HEK293 (cell line): ENCODE measurements around the gene FAM234B.

Experiments
- CTCF ChIA-PET: fragments of 350-600 bp; formaldehyde crosslinking; extraction: SDS; loops from one replicate; lab custom pipeline; 2021; ENCODE audit warnings: antibody characterized with exemption; lab: Yijun Ruan, JAX
- POLR2A ChIA-PET: fragments of 300-600 bp; formaldehyde crosslinking; extraction: SDS; loops from one replicate; lab custom pipeline; 2020; ENCODE audit warnings: antibody characterized with exemption, inconsistent platforms; lab: Yijun Ruan, JAX
- H3K27ac ChIP-seq: fragments of 200-500 bp; sonication (Bioruptor generic); 2 replicates; pipeline ENCODE4 v1.5.1; 2014; ENCODE audit warnings: low read depth, low read length, control low read depth, inconsistent platforms; ENCODE audit errors: extremely low read depth
- H3K36me3 ChIP-seq, 2 experiments: fragments of 200-500 bp in 1 of 2; sonication (Bioruptor generic) in 1 of 2; 1 replicate in 1 of 2; 2 replicates in 1 of 2; pipeline ENCODE4 v1.5.1; 2014 to 2017; ENCODE audit warnings: inconsistent platforms in 2 of 2, low read length in 2 of 2; ENCODE audit not compliant: control insufficient read depth in 2 of 2, insufficient read depth in 1 of 2
- H3K4me1 ChIP-seq: fragments of 200-500 bp; sonication (Bioruptor generic); 2 replicates; pipeline ENCODE4 v1.5.1; 2014; ENCODE audit warnings: mild to moderate bottlenecking, low read length, inconsistent platforms; ENCODE audit not compliant: control insufficient read depth, insufficient read depth
- H3K4me3 ChIP-seq: 2 replicates; pipeline ENCODE4 v1.5.1; 2011; ENCODE audit warnings: low read depth, mild to moderate bottlenecking, control low read depth, low read length, moderate library complexity
- H3K9me3 ChIP-seq: fragments of 200-500 bp; sonication (Bioruptor generic); 2 replicates; pipeline ENCODE4 v1.5.1; 2014; ENCODE audit warnings: low read depth, low read length, inconsistent platforms; ENCODE audit not compliant: control insufficient read depth, insufficient read depth
- FEZF1 ChIP-seq: fragments of 450-650 bp; formaldehyde crosslinking; IDR thresholded peaks from 2 replicates; pipeline ENCODE4 v1.5.1; 2016; ENCODE audit warnings: missing biosample characterization, missing genetic modification characterization
- GLIS1 ChIP-seq: fragments of 450-650 bp; formaldehyde crosslinking; IDR thresholded peaks from 2 replicates; pipeline ENCODE4 v1.5.1; 2016; ENCODE audit warnings: missing biosample characterization, missing genetic modification characterization
- PRDM1 ChIP-seq: fragments of 450-650 bp; formaldehyde crosslinking; IDR thresholded peaks from 2 replicates; pipeline ENCODE4; 2016; ENCODE audit warnings: missing biosample characterization, missing genetic modification characterization
- SP7 ChIP-seq: fragments of 450-650 bp; formaldehyde crosslinking; IDR thresholded peaks from 2 replicates; pipeline ENCODE4 v1.5.1; 2016; ENCODE audit warnings: missing biosample characterization, missing genetic modification characterization
- ZBTB21 ChIP-seq: fragments of 450-650 bp; formaldehyde crosslinking; IDR thresholded peaks from 2 replicates; pipeline ENCODE4 v1.5.1; 2017; ENCODE audit warnings: missing biosample characterization, missing genetic modification characterization
- ZNF16 ChIP-seq: fragments of 450-650 bp; formaldehyde crosslinking; IDR thresholded peaks from 2 replicates; pipeline ENCODE4 v1.5.1; 2016; ENCODE audit warnings: low read depth, missing biosample characterization, missing genetic modification characterization
- ZNF175 ChIP-seq: fragments of 450-650 bp; formaldehyde crosslinking; IDR thresholded peaks from 2 replicates; pipeline ENCODE4 v1.5.1; 2016; ENCODE audit warnings: missing biosample characterization, missing genetic modification characterization
- TF ChIP-seq, protein P1 (sequence below): fragments of 450-650 bp; IDR thresholded peaks from 2 replicates; pipeline ENCODE4 v1.5.1; 2018; ENCODE audit warnings: missing biosample characterization, missing genetic modification characterization
- TF ChIP-seq, protein P2 (sequence below): fragments of 450-650 bp; formaldehyde crosslinking; IDR thresholded peaks from 2 replicates; pipeline ENCODE4 v1.5.1; 2016; ENCODE audit warnings: missing biosample characterization, missing genetic modification characterization
- TF ChIP-seq, protein P3 (sequence below): fragments of 450-650 bp; formaldehyde crosslinking; IDR thresholded peaks from 2 replicates; pipeline ENCODE4 v1.5.1; 2017; ENCODE audit warnings: missing biosample characterization, missing genetic modification characterization
- TF ChIP-seq, protein P4 (sequence below): fragments of 450-650 bp; formaldehyde crosslinking; IDR thresholded peaks from 2 replicates; pipeline ENCODE4 v1.5.1; 2016; ENCODE audit warnings: missing biosample characterization, missing genetic modification characterization

Gene FAM234B

DNA sequence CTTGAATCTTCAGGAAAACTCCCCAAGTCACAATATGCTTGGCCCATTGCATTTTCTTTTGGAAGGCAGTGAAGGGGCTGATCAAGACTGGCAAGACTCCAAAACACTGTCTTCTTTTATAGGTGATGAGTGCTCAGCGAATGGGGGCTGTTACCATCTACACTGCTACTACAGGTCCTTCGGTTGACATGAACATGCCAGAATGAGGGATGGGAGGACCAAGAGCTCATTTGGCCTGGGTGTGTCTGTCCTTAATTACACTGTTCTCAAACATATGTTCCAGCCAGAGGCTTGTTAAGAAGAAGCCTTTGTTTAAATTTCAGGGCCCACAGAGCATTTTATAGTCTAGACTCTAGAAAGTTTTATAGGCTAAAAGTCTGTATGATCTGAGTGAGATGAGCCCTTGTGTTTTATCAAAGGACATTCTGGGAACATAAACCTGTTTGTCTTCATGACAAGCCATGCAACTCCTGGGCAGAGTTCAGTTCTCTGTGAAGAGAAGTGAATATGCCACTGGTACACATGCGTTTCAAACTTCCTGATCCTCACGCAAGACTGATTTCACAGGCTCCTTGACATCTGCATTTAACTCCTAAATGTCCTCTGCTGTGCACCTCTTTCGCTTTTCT lies 4.7 kb upstream of the FAM234B start:
- ChIA-PET POLR2A (no interaction called here), CTCF (no interaction called here)
- no peaks in the 10 kb centered on the region for H3K36me3 ChIP-seq

DNA sequence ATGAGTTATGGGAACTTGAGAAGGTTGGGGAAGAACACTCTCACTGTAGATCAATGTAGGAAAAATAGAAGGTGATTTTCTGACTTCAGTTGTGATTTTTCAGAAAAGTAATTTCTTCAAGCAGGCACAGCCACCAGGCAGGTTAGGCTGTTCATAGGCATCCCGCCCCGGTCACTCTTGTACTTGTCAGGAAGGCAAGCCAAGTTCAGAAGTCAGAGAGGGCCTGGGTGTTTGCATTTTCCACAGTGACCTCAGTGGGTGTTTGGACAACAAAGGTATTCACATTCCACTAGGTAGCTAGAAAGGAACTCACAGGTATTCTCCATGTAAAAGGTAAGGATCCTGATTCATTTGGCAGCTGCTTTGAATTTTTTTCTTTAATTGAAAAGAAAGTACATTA lies 3.0 kb upstream of the FAM234B start:
- ChIA-PET POLR2A (no interaction called here), CTCF (interaction anchor here (1.0 kb wide), 1 partner anchor 167 kb away, joined by 3 read pairs; no protein-coding TSS in a partner anchor)
- Histone ChIP-seq H3K36me3 (no peaks in the 10 kb centered on the region), H3K4me1 (peaks cover 12% of the 10 kb centered on the region), H3K9me3 (no peaks in the 10 kb centered on the region), H3K4me3 (no peak overlapping the region), H3K27ac (no peak overlapping the region)
- TF ChIP-seq ZBTB21 (tag by site-specific recombination) (no peak), GLIS1 (no peak)
- TF ChIP-seq, protein P1, sequence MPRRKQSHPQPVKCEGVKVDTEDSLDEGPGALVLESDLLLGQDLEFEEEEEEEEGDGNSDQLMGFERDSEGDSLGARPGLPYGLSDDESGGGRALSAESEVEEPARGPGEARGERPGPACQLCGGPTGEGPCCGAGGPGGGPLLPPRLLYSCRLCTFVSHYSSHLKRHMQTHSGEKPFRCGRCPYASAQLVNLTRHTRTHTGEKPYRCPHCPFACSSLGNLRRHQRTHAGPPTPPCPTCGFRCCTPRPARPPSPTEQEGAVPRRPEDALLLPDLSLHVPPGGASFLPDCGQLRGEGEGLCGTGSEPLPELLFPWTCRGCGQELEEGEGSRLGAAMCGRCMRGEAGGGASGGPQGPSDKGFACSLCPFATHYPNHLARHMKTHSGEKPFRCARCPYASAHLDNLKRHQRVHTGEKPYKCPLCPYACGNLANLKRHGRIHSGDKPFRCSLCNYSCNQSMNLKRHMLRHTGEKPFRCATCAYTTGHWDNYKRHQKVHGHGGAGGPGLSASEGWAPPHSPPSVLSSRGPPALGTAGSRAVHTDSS (tag by site-specific recombination): no peak

More for the DNA sequence above, 4.7 kb upstream of the FAM234B start:
- H3K27ac ChIP-seq: no peak overlapping the region
- H3K9me3 ChIP-seq: no peaks in the 10 kb centered on the region
- TF ChIP-seq FEZF1 (peak; percentile 6; the same call in 1 of the 2 replicates), SP7 (tag by site-specific recombination) (peak; percentile 86), ZNF16 (tag by site-specific recombination) (no peak)
- TF ChIP-seq, protein P2, sequence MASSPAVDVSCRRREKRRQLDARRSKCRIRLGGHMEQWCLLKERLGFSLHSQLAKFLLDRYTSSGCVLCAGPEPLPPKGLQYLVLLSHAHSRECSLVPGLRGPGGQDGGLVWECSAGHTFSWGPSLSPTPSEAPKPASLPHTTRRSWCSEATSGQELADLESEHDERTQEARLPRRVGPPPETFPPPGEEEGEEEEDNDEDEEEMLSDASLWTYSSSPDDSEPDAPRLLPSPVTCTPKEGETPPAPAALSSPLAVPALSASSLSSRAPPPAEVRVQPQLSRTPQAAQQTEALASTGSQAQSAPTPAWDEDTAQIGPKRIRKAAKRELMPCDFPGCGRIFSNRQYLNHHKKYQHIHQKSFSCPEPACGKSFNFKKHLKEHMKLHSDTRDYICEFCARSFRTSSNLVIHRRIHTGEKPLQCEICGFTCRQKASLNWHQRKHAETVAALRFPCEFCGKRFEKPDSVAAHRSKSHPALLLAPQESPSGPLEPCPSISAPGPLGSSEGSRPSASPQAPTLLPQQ (tag by site-specific recombination): 0 out of 2 replicates have a peak, but pooled peaks have one; percentile 11
- H3K4me3 ChIP-seq: no peak overlapping the region
- peaks cover 9% of the 10 kb centered on the region for H3K4me1 ChIP-seq

DNA sequence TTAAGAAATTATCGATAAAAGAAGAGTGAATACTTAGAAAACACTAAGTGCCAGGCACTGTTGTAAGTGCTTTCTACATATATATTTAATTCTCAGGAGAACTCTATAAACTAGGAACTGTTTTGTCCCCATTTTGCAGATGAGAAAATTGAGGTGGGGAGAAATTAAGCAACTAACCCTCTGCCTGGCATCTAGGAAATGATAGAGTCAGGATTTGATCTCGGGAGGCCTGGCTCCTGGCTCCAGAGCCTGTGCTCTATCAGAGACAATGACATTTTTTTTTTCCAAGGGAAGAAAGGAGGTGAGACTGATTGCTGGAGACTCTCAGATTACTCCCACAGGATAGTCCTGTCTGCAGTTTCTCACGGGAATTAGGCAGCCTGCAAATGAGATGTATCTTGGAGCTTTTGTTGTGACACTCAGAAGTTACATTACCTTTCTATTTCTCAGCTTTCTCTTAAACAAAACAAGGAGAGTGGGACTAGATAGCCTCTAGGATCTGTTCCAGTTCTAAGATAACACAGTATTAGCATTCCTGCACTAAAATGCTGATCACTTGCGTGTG lies 1.4 kb upstream of the FAM234B start:
- H3K9me3 ChIP-seq: no peaks in the 10 kb centered on the region
- CTCF ChIA-PET: interaction anchor here (0.7 to 1.7 kb wide), 4 partner anchors 89 to 213 kb away, joined by 3 to 8 read pairs (median 4); no protein-coding TSS in a partner anchor
- H3K36me3 ChIP-seq: no peaks in the 10 kb centered on the region
- peaks cover 22% of the 10 kb centered on the region for H3K4me1 ChIP-seq
- no peak overlapping the region for H3K4me3 ChIP-seq
- TF ChIP-seq ZNF175 (tag by site-specific recombination) (no peak), PRDM1 (tag by site-specific recombination) (0 out of 2 replicates have a peak, but pooled peaks have one; percentile 28)
- TF ChIP-seq, protein P3, sequence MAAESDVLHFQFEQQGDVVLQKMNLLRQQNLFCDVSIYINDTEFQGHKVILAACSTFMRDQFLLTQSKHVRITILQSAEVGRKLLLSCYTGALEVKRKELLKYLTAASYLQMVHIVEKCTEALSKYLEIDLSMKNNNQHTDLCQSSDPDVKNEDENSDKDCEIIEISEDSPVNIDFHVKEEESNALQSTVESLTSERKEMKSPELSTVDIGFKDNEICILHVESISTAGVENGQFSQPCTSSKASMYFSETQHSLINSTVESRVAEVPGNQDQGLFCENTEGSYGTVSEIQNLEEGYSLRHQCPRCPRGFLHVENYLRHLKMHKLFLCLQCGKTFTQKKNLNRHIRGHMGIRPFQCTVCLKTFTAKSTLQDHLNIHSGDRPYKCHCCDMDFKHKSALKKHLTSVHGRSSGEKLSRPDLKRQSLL (tag by site-specific recombination): peak; percentile 77
- TF ChIP-seq, protein P4, sequence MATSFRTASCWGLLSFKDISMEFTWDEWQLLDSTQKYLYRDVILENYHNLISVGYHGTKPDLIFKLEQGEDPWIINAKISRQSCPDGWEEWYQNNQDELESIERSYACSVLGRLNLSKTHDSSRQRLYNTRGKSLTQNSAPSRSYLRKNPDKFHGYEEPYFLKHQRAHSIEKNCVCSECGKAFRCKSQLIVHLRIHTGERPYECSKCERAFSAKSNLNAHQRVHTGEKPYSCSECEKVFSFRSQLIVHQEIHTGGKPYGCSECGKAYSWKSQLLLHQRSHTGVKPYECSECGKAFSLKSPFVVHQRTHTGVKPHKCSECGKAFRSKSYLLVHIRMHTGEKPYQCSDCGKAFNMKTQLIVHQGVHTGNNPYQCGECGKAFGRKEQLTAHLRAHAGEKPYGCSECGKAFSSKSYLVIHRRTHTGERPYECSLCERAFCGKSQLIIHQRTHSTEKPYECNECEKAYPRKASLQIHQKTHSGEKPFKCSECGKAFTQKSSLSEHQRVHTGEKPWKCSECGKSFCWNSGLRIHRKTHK: no peak
- POLR2A ChIA-PET: no interaction called here
- H3K27ac ChIP-seq: no peak overlapping the region
